Stomach smooth muscle (tissue), 2 donors: Measurements from ENCODE around the gene SETD2.
"Not testable (repeated sequence)": the region's sequence is repeated elsewhere in the genome, so short reads cannot be mapped to it uniquely, and the experiment has no call there.

Source experiments
- H3K27ac ChIP-seq: one replicate; pipeline ENCODE4 v1.7.0; 2013; ENCODE audit warnings: mild to moderate bottlenecking, low read length, inconsistent platforms
- H3K27me3 ChIP-seq, 2 donors: one replicate each; pipeline ENCODE4 v1.7.0; 2013; ENCODE audit warnings: low read length in 2 of 2; ENCODE audit not compliant: insufficient read depth in 2 of 2, control insufficient read depth in 1 of 2
- H3K36me3 ChIP-seq, 2 donors: one replicate each; pipeline ENCODE4 v1.7.0; 2013; ENCODE audit warnings: low read length in 2 of 2; ENCODE audit not compliant: control insufficient read depth in 2 of 2, insufficient read depth in 2 of 2
- H3K4me1 ChIP-seq: one replicate; pipeline ENCODE4 v1.7.0; 2013; ENCODE audit warnings: low read length; ENCODE audit not compliant: control insufficient read depth, insufficient read depth
- H3K4me3 ChIP-seq, 2 donors: one replicate each; pipeline ENCODE4 v1.7.0; 2013; ENCODE audit warnings: low read length in 2 of 2
- H3K9ac ChIP-seq, 2 donors: one replicate each; pipeline ENCODE4 v1.7.0; 2013; ENCODE audit warnings: low read length in 2 of 2, mild to moderate bottlenecking in 1 of 2
- H3K9me3 ChIP-seq, 2 donors: one replicate each; pipeline ENCODE4 v1.7.0; 2013; ENCODE audit warnings: low read length in 2 of 2; ENCODE audit not compliant: control insufficient read depth in 2 of 2
- donor health status: healthy.
- donor health status: Pancreatic carcinoma.

Gene SETD2

DNA sequence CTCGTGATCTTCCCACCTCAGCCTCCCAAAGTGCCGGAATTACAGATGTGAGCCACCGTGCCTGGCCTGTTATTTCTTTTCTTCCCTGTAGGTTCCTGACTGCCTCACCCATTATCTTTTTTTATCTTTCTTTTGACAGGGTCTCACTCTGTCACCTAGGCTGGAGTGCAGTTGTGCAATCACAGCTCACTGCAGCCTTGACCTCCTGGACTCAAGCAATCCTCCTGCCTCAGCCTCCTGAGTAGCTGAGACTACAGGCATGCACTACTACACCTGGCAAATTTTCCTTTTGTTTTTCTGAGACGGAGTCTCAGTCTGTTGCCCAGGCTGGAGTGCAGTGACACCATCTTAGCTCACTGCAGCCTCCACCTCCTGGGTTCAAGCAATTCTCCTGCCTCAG lies 17.8 kb upstream of the SETD2 start:
- not testable (repeated sequence) for H3K9me3 ChIP-seq, H3K27me3 ChIP-seq, H3K4me1 ChIP-seq, H3K36me3 ChIP-seq, H3K9ac ChIP-seq, H3K4me3 ChIP-seq, H3K27ac ChIP-seq

DNA sequence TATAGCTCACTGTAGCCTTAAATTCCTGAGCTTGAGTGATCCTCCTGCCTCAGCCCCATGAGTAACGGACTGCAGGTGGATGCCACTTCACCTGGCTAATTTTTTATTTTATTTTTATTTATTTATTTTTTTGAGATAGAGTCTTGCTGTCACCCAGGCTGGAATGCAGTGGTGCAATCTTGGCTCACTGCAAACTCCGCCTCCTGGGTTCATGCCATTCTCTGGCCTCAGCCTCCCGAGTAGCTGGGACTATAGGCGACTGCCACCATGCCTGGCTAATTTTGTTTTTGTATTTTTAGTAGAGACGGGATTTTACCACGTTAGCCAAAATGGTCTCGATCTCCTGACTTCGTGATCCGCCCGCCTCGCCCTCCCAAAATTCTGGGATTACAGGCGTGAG lies 16.1 kb upstream of the SETD2 start:
- not testable (repeated sequence) for H3K9ac ChIP-seq, H3K36me3 ChIP-seq, H3K27me3 ChIP-seq, H3K4me1 ChIP-seq, H3K27ac ChIP-seq, H3K4me3 ChIP-seq, H3K9me3 ChIP-seq

DNA sequence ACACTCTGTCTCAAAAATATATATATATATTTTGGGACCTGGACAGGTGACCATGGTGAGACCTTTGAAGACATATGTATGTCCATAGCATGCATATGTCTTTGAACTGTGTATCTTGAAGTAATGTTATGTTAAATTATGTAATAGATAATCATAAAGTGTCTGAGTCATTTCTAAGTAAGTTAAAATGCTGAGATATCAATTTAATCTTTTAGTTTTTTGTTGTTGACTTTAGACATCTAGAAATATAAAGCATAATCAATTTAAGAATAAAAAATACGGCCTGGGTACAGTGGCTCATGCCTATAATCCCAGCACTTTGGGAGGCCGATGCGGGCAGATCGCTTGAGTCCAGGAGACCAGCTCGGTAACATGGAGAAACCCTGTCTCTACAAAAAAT lies 12.7 kb upstream of the SETD2 start:
- Histone ChIP-seq H3K4me3 (no peak overlapping the region), H3K27me3 (no peaks in the 10 kb centered on the region)

GRCh38 chr3:47163169-47164006 lies 525 bp downstream of the SETD2 start:
- H3K27ac ChIP-seq: peak overlapping the region; percentile 85
- no peaks in the 10 kb centered on the region for H3K27me3 ChIP-seq
- H3K9ac ChIP-seq: peak overlapping the region; percentile 85 to 90
- peaks cover 29% of the 10 kb centered on the region for H3K4me1 ChIP-seq
- H3K9me3 ChIP-seq: no peaks in the 10 kb centered on the region
- H3K36me3 ChIP-seq: no peaks in the 10 kb centered on the region
- peak overlapping the region; percentile 75 to 88 for H3K4me3 ChIP-seq

More for the DNA sequence above, 12.7 kb upstream of the SETD2 start:
- H3K4me1 ChIP-seq: no peaks in the 10 kb centered on the region
- no peak overlapping the region for H3K9ac ChIP-seq
- H3K9me3 ChIP-seq: no peaks in the 10 kb centered on the region
- H3K36me3 ChIP-seq: peaks cover 0 to 3% of the 10 kb centered on the region in 2 donors
- H3K27ac ChIP-seq: no peak overlapping the region

DNA sequence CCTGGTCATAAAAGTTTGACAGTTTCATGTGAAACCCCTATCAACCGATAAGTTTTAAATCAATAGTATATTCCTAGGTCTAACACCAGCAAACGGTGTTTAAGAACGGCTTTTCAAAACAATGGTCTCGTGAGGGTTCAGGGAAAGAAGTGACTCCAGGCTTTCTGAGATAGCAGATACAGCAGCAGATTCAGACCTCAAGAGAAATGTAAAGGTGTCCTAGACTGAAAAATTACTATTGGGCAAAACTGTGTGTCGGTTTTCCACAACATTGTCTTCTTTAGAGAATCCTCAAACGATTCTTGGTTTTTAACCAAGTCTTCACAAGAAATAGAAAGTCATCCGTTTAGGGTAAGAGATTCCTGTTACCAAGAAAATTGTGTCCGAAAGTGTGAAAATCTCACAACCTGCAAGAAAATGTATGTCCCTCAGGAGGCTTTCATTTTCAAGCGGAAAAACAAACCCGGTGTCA lies 1.2 kb downstream of the SETD2 start:
- H3K4me3 ChIP-seq: peak overlapping the region; percentile 75 to 88
- H3K9ac ChIP-seq: peak overlapping the region; percentile 85 to 90
- peak overlapping the region; percentile 85 for H3K27ac ChIP-seq
- no peaks in the 10 kb centered on the region for H3K9me3 ChIP-seq
- peaks cover 29% of the 10 kb centered on the region for H3K4me1 ChIP-seq
- no peaks in the 10 kb centered on the region for H3K27me3 ChIP-seq
- H3K36me3 ChIP-seq: no peaks in the 10 kb centered on the region

GRCh38 chr3:47161983-47162696 lies 1.8 kb downstream of the SETD2 start:
- no peak overlapping the region for H3K27ac ChIP-seq
- H3K9me3 ChIP-seq: no peaks in the 10 kb centered on the region
- peak overlapping the region; percentile 43 to 85 for H3K9ac ChIP-seq
- H3K4me1 ChIP-seq: peaks cover 29% of the 10 kb centered on the region
- no peaks in the 10 kb centered on the region for H3K27me3 ChIP-seq
- H3K36me3 ChIP-seq: no peaks in the 10 kb centered on the region
- peak overlapping the region; percentile 75 to 88 for H3K4me3 ChIP-seq

DNA sequence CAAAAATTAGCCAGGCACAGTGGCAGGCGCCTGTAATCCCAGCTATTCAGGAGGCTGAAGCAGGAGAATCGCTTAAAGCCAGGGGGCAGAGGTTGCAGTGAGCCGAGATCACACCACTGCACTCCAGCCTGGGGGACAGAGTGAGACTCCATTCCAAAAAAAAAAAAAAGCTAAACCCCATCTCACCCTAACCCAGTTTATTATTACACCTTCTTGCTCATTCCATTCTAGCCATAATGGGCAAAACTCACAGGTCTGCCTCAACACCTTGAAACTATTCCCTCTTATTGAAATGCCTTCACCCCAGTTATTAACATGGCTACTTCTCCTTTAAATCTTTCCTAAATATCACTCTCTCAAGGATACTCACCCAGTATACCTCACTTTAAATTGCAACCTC lies 4.1 kb downstream of the SETD2 start:
- H3K27ac ChIP-seq: no peak overlapping the region
- H3K4me1 ChIP-seq: peaks cover 22% of the 10 kb centered on the region

GRCh38 chr3:47158208-47158607 lies 5.7 kb downstream of the SETD2 start:
- no peak overlapping the region for H3K9ac ChIP-seq
- no peak overlapping the region for H3K4me3 ChIP-seq
- no peaks in the 10 kb centered on the region for H3K9me3 ChIP-seq
- no peak overlapping the region for H3K27ac ChIP-seq
- no peaks in the 10 kb centered on the region for H3K36me3 ChIP-seq
- H3K27me3 ChIP-seq: no peaks in the 10 kb centered on the region
- H3K4me1 ChIP-seq: peaks cover 22% of the 10 kb centered on the region

More for the DNA sequence above, 4.1 kb downstream of the SETD2 start:
- Histone ChIP-seq H3K9me3 (no peaks in the 10 kb centered on the region), H3K9ac (no peak overlapping the region), H3K4me3 (no peak overlapping the region), H3K27me3 (no peaks in the 10 kb centered on the region), H3K36me3 (no peaks in the 10 kb centered on the region)

DNA sequence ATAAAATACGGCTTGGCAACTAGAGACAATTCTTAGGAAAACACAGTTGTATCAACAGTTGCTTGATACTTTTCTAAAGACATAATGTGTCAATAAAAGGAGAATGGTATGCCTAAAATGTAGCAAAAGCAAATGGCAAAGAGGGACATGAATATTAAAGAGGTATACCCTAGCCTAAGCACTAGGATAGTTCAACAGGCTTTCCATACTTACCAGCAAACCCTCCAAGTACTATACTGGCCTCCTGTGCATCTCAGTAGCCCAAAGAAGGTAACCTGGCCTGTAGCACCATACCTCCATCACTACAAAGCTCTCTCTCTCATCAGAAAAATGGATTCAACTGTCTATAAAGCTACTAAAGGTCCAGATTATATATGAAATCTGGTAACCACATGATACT lies 7.5 kb downstream of the SETD2 start:
- Histone ChIP-seq H3K4me1 (peaks cover 17% of the 10 kb centered on the region), H3K9ac (no peak overlapping the region), H3K9me3 (no peaks in the 10 kb centered on the region), H3K27ac (no peak overlapping the region), H3K36me3 (no peaks in the 10 kb centered on the region), H3K4me3 (no peak overlapping the region), H3K27me3 (no peaks in the 10 kb centered on the region)

DNA sequence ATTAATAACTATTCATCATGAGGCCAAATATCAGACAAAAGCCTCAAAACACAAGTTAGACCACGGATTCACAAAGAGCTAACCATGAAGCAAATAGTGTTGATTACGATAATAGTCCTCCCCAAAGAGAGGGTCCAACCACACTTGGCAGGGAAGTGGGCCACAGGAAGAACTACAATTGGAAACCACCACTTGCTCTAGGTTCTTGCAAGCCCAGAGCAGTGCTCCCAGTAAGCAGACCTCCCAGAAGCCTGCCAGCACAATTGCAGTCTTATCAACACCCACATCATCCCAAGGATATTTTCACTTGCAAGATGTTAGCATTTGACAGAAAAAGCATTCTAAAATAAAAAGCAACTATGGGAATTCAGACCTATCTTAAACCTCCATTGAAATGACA lies 11.3 kb downstream of the SETD2 start:
- Histone ChIP-seq H3K27me3 (no peaks in the 10 kb centered on the region), H3K9me3 (no peaks in the 10 kb centered on the region), H3K9ac (no peak overlapping the region), H3K4me1 (peaks cover 5% of the 10 kb centered on the region), H3K4me3 (no peak overlapping the region), H3K27ac (no peak overlapping the region), H3K36me3 (no peaks in the 10 kb centered on the region)

GRCh38 chr3:47151836-47152235 lies 12.1 kb downstream of the SETD2 start:
- no peaks in the 10 kb centered on the region for H3K27me3 ChIP-seq
- H3K27ac ChIP-seq: no peak overlapping the region
- no peaks in the 10 kb centered on the region for H3K9me3 ChIP-seq
- H3K9ac ChIP-seq: no peak overlapping the region
- H3K4me1 ChIP-seq: peaks cover 5% of the 10 kb centered on the region
- no peaks in the 10 kb centered on the region for H3K36me3 ChIP-seq
- H3K4me3 ChIP-seq: no peak overlapping the region
